RWPE2 (cell line): ENCODE measurements around the gene NECTIN4.

Source experiments
- ATAC-seq: fragments of 200-7000 bp; cut with Tn5 transposase; 3 replicates; pipeline ENCODE4 v1.9.1; 2021; ENCODE audit warnings: low read depth
- DNase-seq: peaks from one replicate; pipeline ENCODE4 v3.0.0-alpha.2; 2020; ENCODE audit warnings: low spot score
- H3K27ac ChIP-seq: fragments of 450-650 bp; 2 replicates; pipeline ENCODE4 v1.5.1; 2017; ENCODE audit warnings: mild to moderate bottlenecking; ENCODE audit not compliant: poor library complexity, severe bottlenecking
- H3K27me3 ChIP-seq: fragments of 250-450 bp; sonication (Bioruptor Pico); 2 replicates; pipeline ENCODE4 v1.5.1; 2021; ENCODE audit warnings: mild to moderate bottlenecking, moderate library complexity; ENCODE audit not compliant: insufficient read depth, poor library complexity, severe bottlenecking
- H3K36me3 ChIP-seq: fragments of 250-450 bp; sonication (Bioruptor Pico); 2 replicates; pipeline ENCODE4 v1.5.1; 2020; ENCODE audit warnings: low read depth, mild to moderate bottlenecking, moderate library complexity
- H3K4me1 ChIP-seq: fragments of 250-450 bp; sonication (Bioruptor Pico); 2 replicates; pipeline ENCODE4 v1.5.1; 2021; ENCODE audit warnings: mild to moderate bottlenecking, moderate library complexity; ENCODE audit not compliant: insufficient read depth, poor library complexity, severe bottlenecking
- H3K4me3 ChIP-seq: fragments of 250-450 bp; sonication (Bioruptor Pico); 2 replicates; pipeline ENCODE4 v1.5.1; 2021; ENCODE audit warnings: mild to moderate bottlenecking, moderate library complexity; ENCODE audit not compliant: severe bottlenecking
- H3K9me3 ChIP-seq: fragments of 250-450 bp; sonication (Bioruptor Pico); 2 replicates; pipeline ENCODE4 v1.5.1; 2021; ENCODE audit warnings: mild to moderate bottlenecking, moderate library complexity; ENCODE audit not compliant: severe bottlenecking
- TF ChIP-seq, protein P1 (sequence below): fragments of 450-650 bp; IDR thresholded peaks from one replicate; pipeline ENCODE4 v1.5.1; 2017; ENCODE audit warnings: mild to moderate bottlenecking, moderate library complexity; ENCODE audit not compliant: poor library complexity, severe bottlenecking

Gene NECTIN4

DNA sequence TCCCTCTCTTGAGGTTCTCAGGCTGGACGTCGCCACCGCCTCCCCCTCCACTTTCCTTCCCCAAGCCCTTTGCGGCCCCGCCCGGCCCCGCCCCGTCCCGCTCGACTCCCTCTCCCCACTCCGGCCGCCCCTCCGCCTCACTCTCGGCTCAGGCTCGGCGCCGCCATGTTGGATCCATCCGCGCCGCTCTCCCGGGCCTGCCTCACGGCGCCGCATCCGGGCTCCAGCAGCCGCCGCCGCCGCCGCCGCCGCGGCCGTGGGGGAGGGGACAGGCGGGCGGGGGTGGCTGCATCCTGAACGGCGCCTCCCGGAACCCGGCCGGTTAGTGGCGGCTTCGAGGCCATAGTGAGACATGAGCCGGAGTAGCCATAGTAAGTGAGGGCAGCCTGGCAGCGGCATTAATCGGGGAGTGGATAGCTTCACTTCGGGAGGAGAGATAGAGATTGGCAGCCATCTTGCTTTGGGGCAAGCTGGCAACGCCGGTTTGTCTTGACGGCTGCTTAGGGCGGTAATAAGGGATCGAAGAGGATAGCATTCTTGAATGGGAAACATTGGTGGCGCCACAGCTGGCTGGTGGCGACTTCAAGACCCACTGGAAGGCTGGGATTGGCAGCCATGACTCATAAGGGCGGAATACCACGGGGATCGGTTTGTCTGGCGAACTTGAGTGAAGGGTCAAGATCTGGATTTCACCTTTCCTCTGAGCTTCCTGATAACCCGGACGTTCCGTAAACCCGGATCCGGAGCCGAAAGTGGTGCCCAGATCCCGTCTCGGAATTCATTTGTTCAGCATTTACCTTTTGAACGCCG, 43.3 kb upstream of the NECTIN4 start, which contains the start of gene DEDD:
Gene DEDD (minus strand): TSS at position 258 of the 810 bp plus-strand sequence. CDS start 8,205 bp downstream, outside the sequence.
- TF ChIP-seq, protein P1, sequence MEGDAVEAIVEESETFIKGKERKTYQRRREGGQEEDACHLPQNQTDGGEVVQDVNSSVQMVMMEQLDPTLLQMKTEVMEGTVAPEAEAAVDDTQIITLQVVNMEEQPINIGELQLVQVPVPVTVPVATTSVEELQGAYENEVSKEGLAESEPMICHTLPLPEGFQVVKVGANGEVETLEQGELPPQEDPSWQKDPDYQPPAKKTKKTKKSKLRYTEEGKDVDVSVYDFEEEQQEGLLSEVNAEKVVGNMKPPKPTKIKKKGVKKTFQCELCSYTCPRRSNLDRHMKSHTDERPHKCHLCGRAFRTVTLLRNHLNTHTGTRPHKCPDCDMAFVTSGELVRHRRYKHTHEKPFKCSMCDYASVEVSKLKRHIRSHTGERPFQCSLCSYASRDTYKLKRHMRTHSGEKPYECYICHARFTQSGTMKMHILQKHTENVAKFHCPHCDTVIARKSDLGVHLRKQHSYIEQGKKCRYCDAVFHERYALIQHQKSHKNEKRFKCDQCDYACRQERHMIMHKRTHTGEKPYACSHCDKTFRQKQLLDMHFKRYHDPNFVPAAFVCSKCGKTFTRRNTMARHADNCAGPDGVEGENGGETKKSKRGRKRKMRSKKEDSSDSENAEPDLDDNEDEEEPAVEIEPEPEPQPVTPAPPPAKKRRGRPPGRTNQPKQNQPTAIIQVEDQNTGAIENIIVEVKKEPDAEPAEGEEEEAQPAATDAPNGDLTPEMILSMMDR: peak; percentile 35
- peak; percentile 90 for ATAC-seq
- Histone ChIP-seq H3K9me3 (no peaks in the 10 kb centered on the region), H3K27me3 (no peaks in the 10 kb centered on the region), H3K27ac (peak within 1 kb of the TSS; percentile 88), H3K36me3 (peaks cover 33% of the 10 kb centered on the region), H3K4me3 (peak within 1 kb of the TSS; percentile 56), H3K4me1 (peaks cover 7% of the 10 kb centered on the region)
- peak; percentile 94 for DNase-seq

DNA sequence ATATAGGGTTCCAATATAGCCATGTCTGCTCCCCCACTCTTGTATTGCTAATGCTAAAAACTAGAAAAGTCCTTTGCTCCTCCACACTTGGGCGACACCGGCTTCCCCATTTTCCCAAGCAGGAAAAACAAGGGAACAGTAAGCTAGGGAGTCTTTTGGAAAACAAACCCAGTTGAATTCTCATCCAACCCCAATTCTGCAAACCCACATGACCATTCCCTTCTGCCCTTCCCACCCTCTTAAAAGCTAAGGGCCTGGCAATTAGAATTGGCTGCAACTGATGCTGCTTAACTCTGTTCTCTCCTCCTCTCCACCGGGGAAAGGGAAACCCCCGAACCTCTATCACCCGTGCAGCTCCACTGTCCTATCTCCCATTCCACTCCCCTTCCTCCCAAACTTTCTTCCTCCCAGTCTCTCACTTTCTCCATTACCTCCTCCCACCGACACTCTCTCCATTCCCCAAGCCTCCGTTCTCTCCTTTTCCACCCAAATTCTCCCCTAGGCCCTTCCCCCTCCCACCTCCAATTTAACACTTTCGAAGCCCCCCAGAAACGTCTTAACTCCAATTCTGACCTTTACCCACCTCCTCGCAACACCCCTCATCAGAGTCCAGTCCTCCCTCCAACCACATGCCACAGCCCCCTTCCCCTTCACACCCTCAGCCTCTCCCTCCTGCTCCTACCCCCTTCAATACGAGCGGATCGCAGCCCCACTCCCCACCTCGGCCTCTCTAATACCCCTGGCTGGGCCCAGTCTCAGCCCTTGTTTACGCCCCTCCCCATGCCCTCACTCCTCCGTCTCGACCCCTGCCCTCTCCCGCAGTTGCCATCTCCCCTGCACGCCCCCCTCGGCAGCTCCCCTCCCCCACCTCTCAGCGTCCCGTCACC, 42.4 kb upstream of the NECTIN4 start:
- Histone ChIP-seq H3K4me1 (peaks cover 7% of the 10 kb centered on the region), H3K4me3 (peak overlapping the region; percentile 56), H3K36me3 (peaks cover 41% of the 10 kb centered on the region), H3K27ac (peak overlapping the region; percentile 88), H3K9me3 (no peaks in the 10 kb centered on the region), H3K27me3 (no peaks in the 10 kb centered on the region)
- DNase-seq (no peak), ATAC-seq (peak; percentile 2; the same call in 1 of the 3 replicates)
- TF ChIP-seq, protein P1: no peak

DNA sequence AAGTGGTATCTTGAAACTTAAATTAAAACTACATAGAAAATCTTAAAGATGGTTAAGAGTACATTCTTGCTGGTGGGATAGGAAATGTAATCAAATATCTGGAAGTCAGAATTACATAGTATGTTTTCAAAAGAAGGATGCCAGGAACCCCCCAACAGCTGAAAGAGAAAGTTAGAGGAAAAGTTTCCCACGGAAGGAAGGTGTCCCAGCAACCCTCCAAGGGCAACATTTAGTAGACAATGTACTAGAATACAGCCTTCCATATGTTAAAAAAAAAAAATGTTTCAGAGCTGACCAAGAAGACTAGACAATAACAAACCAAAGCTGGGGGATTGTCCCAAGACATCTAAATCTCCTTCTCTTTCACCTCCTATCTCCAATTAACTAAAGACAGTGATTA, 40.9 kb upstream of the NECTIN4 start:
- TF ChIP-seq, protein P1: no peak
- DNase-seq: no peak
- no peak for ATAC-seq
- no peak overlapping the region for H3K27ac ChIP-seq
- H3K36me3 ChIP-seq: peaks cover 54% of the 10 kb centered on the region
- no peak overlapping the region for H3K4me3 ChIP-seq
- H3K27me3 ChIP-seq: no peaks in the 10 kb centered on the region
- H3K9me3 ChIP-seq: no peaks in the 10 kb centered on the region
- H3K4me1 ChIP-seq: peaks cover 7% of the 10 kb centered on the region

DNA sequence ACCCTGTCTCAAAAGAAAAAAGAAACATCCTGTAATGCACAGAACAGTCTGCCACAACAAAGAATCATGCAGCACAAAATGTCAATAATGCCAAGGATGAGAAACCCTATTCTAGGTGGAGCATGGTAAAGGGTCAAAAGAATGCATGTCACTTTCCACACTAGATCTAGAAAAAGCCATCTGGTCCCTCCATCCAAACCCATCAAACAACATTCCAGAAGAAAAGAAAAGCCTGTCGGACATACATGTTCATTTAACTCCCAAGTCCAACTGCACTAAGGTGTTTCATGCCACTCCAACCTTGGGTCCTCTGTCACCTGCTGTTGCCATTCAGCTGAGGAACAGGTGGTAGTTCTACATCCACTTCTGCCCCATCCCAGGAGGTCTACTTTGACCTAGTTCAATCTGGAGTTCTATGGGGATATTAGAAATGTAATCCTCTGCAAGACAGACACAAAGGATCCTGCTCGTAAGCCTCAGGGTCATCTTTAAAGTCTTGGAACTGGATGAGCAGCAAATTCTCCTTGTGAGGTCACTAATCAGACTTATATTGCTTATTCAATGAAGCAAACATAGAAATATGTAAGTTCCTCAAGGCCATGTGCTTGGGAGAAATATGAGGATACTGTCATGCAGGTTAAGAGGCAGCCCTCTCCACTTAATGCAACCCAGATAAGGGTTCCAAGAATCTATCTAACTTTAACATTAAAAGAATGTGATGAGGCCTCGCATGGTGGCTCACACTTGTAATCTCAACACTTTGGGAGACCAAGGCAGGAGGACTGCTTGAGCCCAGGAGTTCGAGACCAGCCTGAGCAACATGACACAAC, 39.4 kb upstream of the NECTIN4 start:
- no peaks in the 10 kb centered on the region for H3K27me3 ChIP-seq
- no peak for ATAC-seq
- TF ChIP-seq, protein P1: no peak
- no peak for DNase-seq
- no peak overlapping the region for H3K27ac ChIP-seq
- peaks cover 66% of the 10 kb centered on the region for H3K36me3 ChIP-seq
- H3K4me1 ChIP-seq: peaks cover 3% of the 10 kb centered on the region
- H3K4me3 ChIP-seq: no peak overlapping the region
- H3K9me3 ChIP-seq: no peaks in the 10 kb centered on the region
